A549 (cell line): ENCODE measurements around the gene FXN.

Experiments
- BHLHE40 ChIP-seq: IDR thresholded peaks from 2 replicates; pipeline ENCODE4 v1.6.1; 2012; ENCODE audit warnings: low read depth, low read length, inconsistent platforms
- CHD4 ChIP-seq: fragments of 200-600 bp; sonication (generic); IDR thresholded peaks from 2 replicates; pipeline ENCODE4 v1.6.1; 2016; ENCODE audit warnings: antibody characterized with exemption, mild to moderate bottlenecking, borderline replicate concordance
- JUN ChIP-seq, 2 experiments: fragments of >200 bp; sonication (Bioruptor Twin); formaldehyde crosslinking; IDR thresholded peaks; 2 replicates in 1 of 2; 3 replicates in 1 of 2; pipeline ENCODE4 v1.6.1; 2016 to 2017
- KDM1A ChIP-seq: fragments of 200-600 bp; sonication (generic); IDR thresholded peaks from 2 replicates; pipeline ENCODE4 v1.6.1; 2016; ENCODE audit warnings: low read depth, mild to moderate bottlenecking
- MYC ChIP-seq: IDR thresholded peaks from 2 replicates; pipeline ENCODE4 v1.6.1; 2012; ENCODE audit warnings: mild to moderate bottlenecking, inconsistent platforms, low read length, improper control_type of control experiment, borderline replicate concordance
- NR3C1 ChIP-seq: fragments of >200 bp; sonication (Bioruptor Twin); formaldehyde crosslinking; IDR thresholded peaks from 3 replicates; pipeline ENCODE4 v1.6.1; 2017
- POLR2A ChIP-seq: IDR thresholded peaks from 2 replicates; pipeline ENCODE4 v1.6.1; 2012; ENCODE audit warnings: mild to moderate bottlenecking, low read length
- POLR2AphosphoS2 ChIP-seq: conservative IDR thresholded peaks from 2 replicates; pipeline ENCODE4 v1.6.1; 2012; ENCODE audit warnings: low read length, improper control_type of control experiment, inconsistent platforms
- TF ChIP-seq, protein P1 (sequence below): fragments of >200 bp; sonication (Bioruptor Twin); formaldehyde crosslinking; IDR thresholded peaks from 3 replicates; pipeline ENCODE4 v1.5.1; 2016

DNA sequence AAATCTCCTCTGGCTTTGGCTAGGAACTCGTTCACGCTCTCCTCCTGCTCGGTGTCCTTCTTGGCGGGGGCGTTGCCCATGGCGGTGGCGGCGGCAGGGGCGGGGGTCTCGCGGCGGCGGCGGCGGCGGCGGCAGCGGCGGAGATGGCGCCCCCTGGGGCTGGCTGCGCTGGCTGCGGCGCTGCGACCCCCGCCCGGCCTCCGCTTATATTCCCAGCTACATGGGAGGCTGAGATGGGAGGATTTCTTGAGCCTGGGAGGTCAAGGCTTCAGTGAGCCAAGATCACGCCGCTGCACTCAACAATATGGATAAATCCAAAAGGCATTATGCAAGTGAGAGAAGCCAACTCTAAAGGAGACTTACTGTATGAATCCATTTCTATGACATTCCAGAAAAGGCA is 21.5 kb upstream of the FXN start, which contains the start of gene PRKACG:
- TF ChIP-seq NR3C1 (no peak), POLR2A (no peak), MYC (no peak), KDM1A (no peak), CHD4 (no peak), JUN (IDR thresholded peaks at IDR 0.05) (no peak), POLR2AphosphoS2 (no peak), BHLHE40 (no peak)
- TF ChIP-seq, protein P1, sequence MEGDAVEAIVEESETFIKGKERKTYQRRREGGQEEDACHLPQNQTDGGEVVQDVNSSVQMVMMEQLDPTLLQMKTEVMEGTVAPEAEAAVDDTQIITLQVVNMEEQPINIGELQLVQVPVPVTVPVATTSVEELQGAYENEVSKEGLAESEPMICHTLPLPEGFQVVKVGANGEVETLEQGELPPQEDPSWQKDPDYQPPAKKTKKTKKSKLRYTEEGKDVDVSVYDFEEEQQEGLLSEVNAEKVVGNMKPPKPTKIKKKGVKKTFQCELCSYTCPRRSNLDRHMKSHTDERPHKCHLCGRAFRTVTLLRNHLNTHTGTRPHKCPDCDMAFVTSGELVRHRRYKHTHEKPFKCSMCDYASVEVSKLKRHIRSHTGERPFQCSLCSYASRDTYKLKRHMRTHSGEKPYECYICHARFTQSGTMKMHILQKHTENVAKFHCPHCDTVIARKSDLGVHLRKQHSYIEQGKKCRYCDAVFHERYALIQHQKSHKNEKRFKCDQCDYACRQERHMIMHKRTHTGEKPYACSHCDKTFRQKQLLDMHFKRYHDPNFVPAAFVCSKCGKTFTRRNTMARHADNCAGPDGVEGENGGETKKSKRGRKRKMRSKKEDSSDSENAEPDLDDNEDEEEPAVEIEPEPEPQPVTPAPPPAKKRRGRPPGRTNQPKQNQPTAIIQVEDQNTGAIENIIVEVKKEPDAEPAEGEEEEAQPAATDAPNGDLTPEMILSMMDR, result no peak
